GM21447 (cell line): ENCODE results near the gene RCN1.
A peak's percentile ranks its signal among the peaks of the same experiment; 100 is the strongest.
"Not testable (repeated sequence)": the region's sequence is repeated elsewhere in the genome, so short reads cannot be mapped to it uniquely, and the experiment has no call there.

Experiments
- ATAC-seq: cut with Tn5 transposase; IDR thresholded peaks from one replicate; pipeline ENCODE4 v1.9.1; 2021; ENCODE audit not compliant: unreplicated experiment

The RCN1 gene

DNA sequence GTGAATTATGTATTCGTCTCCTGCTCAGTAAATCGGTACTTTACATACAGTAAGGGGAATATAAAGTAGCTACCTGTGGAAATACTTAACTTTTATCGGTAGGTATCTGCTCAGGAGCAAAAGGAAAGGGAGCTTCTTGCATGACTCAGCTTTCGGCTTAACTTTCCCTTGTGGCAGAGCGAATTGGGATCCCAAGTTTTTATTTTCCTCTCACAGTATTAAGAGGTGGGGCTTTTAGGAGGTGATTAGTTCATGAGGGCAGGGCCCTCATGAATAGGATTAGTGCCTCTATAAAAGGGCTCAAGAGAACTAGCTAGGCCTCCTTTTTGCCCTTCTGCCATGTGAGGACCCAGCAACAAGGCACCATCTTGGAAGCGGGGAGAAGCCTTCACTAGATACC lies 18.7 kb downstream of the RCN1 start:
- no peak for ATAC-seq

GRCh38 chr11:32110795-32111194 lies 19.9 kb downstream of the RCN1 start:
- no peak for ATAC-seq

- no peak for ATAC-seq
These were observed 22.5 kb downstream of the RCN1 start for GRCh38 chr11:32113200-32113919.

- ATAC-seq = no peak
These were observed 23.0 kb downstream of the RCN1 start for GRCh38 chr11:32113920-32114203.

DNA sequence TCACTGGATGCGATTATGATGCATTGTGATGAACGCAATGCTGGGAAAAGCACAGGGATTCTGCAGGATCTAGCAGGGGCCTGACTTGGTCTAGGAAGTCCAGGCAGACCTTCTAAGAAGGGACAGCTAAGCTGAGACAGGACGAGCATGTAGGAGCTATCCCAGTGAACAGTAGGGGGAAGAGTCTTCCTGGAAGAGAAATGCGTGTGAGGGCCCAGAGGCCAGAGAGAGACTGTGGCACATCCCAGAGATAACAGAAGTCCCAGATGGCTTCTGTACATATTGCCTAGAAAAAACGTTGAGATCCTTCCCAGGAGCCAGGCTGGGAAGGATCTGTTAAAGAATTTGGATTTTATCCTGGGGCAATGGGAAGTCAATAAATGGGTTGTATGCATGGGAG lies 24.6 kb downstream of the RCN1 start:
- no peak for ATAC-seq

GRCh38 chr11:32116668-32117067 lies 25.8 kb downstream of the RCN1 start:
- ATAC-seq = no peak

- no peak for ATAC-seq
These were observed 27.4 kb downstream of the RCN1 start for GRCh38 chr11:32118025-32118974.

GRCh38 chr11:32119139-32119538 lies 28.3 kb downstream of the RCN1 start:
- ATAC-seq = not testable (repeated sequence)

GRCh38 chr11:32121012-32121411 lies 30.1 kb downstream of the RCN1 start:
- ATAC-seq = peak; percentile 60

DNA sequence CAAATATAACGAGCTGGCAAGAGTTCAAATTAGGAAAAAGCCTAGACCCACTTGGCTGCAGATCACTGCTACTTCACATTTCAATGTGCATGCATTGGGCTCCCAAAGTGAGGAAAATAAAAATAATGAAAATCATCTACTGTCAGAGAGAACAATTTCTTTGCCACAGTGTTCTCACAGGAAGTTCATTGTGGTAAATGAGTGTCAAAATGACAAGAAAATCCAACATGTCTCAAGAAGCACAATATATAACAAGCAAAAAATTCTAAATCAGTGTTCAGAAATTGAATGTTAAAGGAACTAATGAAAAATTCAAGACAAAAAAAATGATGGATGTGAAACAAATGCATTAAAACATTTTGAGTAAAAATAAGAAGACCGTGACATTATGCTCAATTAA lies 31.3 kb downstream of the RCN1 start:
- no peak for ATAC-seq

GRCh38 chr11:32131321-32131720 lies 40.4 kb downstream of the RCN1 start:
- ATAC-seq = no peak

- no peak for ATAC-seq
These were observed 45.8 kb downstream of the RCN1 start for GRCh38 chr11:32136657-32137056.

GRCh38 chr11:32137263-32137662 lies 46.4 kb downstream of the RCN1 start:
- ATAC-seq = no peak

- ATAC-seq = no peak
These were observed 47.0 kb downstream of the RCN1 start for GRCh38 chr11:32137869-32138268.

DNA sequence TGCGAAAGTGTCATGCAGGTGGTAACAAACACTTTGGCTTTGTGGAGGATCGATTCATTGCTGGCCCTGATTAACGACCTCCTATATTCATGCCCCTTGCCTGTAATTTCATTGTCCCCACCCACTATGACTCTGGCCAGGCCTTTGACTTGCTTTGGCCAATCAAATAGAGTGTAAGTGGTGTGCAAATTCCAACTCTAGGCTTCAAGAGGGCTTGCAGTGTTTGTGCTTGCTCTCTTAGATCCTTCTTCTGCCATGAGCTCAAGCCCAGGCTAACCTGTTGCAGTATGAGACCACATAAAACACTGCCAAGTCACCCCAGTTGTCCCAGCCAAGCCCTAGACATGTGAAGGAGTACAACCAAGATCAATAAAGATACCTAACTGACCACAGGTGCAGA lies 48.0 kb downstream of the RCN1 start:
- ATAC-seq = no peak

- no peak for ATAC-seq
These were observed 49.1 kb downstream of the RCN1 start for GRCh38 chr11:32139896-32140520.

GRCh38 chr11:32141745-32142546 lies 51.1 kb downstream of the RCN1 start:
- no peak for ATAC-seq

- ATAC-seq = no peak
These were observed 52.5 kb downstream of the RCN1 start for GRCh38 chr11:32143378-32143777.

DNA sequence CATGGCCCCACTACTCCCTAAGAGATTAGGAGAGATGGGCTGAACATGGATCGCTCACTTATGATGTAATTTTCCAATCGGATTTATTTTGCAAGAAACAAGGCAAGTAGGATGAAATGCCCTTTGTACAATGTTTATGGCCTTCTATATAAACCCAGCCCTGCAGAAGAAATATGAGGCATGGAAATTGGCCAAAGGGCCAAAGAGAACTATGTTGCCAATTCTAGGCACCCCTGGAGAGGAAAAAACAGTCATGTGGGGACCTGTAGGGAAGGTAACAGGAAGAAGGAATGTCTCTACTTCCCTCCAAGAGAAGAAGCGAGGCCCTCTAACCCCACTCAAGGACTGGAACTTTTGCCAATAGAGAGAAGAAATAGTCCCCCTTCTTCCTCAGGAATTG lies 54.4 kb downstream of the RCN1 start:
- no peak for ATAC-seq

GRCh38 chr11:32148895-32149294 lies 58.0 kb downstream of the RCN1 start:
- no peak for ATAC-seq

DNA sequence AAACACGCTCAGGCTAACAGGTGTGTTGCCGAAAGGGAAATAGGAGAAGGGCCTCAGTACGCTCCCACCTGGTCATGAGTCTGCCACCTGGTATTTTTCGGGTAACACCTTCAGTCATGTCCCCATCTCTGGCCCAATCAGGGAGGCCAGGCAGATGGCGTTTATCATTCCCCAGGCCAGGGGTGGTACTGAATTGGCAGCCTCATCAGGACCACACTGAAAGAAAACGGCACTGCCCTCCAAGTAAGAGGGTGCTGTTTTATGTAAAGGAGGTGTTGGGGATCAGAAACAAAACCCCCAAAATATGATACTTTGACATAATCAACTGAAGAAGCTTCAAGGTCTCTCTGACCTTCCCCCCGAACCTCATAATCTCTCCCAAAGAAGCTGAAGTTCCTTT lies 58.9 kb downstream of the RCN1 start:
- no peak for ATAC-seq
